ENCODE measurements around the gene FBXO30. TPM values are rescaled to one million over a fixed set of nuclear protein-coding genes. Genes with fewer than 3 reads are reported as not detected.

FBXO30 gene
- total and polyA plus RNA-seq, 9 of the 15 experiments (the other 6 are each of a cell fraction or from before 2014, with no cell fraction given): 3.6 to 12.8 (median 7.1) TPM

DNA sequence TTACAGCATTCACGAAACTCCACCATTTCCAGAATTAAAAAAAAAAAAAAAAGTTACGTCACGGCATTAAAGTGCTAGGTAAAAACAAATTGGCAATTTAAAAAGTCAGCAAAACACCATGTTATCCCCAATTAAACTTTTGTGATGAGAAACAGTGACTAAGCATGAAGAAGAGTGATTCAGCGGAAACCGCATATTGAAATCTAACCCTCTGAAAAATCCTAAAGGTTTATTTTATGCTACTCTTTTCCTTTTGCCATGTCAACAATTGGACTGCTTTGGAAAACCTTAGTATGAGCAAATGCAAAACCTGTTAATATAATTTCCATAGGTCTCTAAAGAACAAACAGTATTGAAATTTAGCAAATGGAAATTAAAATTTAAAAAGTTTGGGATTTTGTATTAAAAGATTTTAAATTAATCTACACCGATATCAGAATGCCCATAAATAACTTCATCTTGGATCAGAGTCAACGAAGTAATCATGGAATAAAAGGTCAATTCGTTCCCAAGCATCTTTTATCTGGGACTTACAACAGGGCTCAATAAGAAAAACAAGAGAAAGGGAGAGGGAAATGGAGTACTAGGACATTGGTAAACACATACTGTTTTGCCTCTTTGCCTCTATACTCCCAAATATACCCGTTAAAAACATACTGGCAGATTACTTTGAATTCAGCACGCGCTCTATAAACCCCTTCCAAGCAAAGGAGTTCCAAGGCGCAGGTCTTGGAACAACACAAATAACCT lies 1.1 kb downstream of the FBXO30 start (continued):
- TF ChIP-seq ZNF445 (CRISPR knock-in tag; IDR thresholded peaks at IDR 0.05; ENCODE audit: low read depth) (no peak), SRSF1 (IDR thresholded peaks at IDR 0.05; ENCODE audit: low read depth, low read length) (no peak), FIP1L1 (IDR thresholded peaks at IDR 0.05; ENCODE audit: low read depth, low read length, poor library complexity, severe bottlenecking) (no peak), MBD2 (IDR thresholded peaks at IDR 0.05; ENCODE audit: borderline replicate concordance, low read depth) (no peak), ZNF217 (CRISPR knock-in tag; IDR thresholded peaks at IDR 0.05) (no peak), KAT7 (CRISPR knock-in tag; IDR thresholded peaks at IDR 0.05; ENCODE audit: borderline replicate concordance) (no peak), CCNT2 (IDR thresholded peaks at IDR 0.05; ENCODE audit: borderline replicate concordance, extremely low read depth, insufficient read length, low read depth, low read length) (no peak), JUNB (CRISPR knock-in tag; conservative IDR thresholded peaks at IDR 0.05) (no peak), ZNF584 (CRISPR knock-in tag; IDR thresholded peaks at IDR 0.05; ENCODE audit: low read depth) (no peak), HMG20B (CRISPR knock-in tag; IDR thresholded peaks at IDR 0.05) (no peak), KDM1A (IDR thresholded peaks at IDR 0.05) (no peak; a peak in 1 of 4 replicates), ZNF785 (CRISPR knock-in tag; IDR thresholded peaks at IDR 0.05) (no peak), ZNF143 (CRISPR knock-in tag; IDR thresholded peaks at IDR 0.05) (no peak), CBFA2T3 (IDR thresholded peaks at IDR 0.05) (no peak), ZNF79 (CRISPR knock-in tag; IDR thresholded peaks at IDR 0.05; ENCODE audit: low read depth) (no peak)
- TF ChIP-seq, protein P1, sequence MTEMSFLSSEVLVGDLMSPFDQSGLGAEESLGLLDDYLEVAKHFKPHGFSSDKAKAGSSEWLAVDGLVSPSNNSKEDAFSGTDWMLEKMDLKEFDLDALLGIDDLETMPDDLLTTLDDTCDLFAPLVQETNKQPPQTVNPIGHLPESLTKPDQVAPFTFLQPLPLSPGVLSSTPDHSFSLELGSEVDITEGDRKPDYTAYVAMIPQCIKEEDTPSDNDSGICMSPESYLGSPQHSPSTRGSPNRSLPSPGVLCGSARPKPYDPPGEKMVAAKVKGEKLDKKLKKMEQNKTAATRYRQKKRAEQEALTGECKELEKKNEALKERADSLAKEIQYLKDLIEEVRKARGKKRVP (CRISPR knock-in tag; IDR thresholded peaks at IDR 0.05): peak; percentile 13; the same call in 1 of the 2 replicates
- TF ChIP-seq, protein P2, sequence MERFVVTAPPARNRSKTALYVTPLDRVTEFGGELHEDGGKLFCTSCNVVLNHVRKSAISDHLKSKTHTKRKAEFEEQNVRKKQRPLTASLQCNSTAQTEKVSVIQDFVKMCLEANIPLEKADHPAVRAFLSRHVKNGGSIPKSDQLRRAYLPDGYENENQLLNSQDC (CRISPR knock-in tag; IDR thresholded peaks at IDR 0.05): no peak
- TF ChIP-seq, protein P3, sequence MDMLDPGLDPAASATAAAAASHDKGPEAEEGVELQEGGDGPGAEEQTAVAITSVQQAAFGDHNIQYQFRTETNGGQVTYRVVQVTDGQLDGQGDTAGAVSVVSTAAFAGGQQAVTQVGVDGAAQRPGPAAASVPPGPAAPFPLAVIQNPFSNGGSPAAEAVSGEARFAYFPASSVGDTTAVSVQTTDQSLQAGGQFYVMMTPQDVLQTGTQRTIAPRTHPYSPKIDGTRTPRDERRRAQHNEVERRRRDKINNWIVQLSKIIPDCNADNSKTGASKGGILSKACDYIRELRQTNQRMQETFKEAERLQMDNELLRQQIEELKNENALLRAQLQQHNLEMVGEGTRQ (CRISPR knock-in tag; IDR thresholded peaks at IDR 0.05): no peak
- TF ChIP-seq, protein P4, sequence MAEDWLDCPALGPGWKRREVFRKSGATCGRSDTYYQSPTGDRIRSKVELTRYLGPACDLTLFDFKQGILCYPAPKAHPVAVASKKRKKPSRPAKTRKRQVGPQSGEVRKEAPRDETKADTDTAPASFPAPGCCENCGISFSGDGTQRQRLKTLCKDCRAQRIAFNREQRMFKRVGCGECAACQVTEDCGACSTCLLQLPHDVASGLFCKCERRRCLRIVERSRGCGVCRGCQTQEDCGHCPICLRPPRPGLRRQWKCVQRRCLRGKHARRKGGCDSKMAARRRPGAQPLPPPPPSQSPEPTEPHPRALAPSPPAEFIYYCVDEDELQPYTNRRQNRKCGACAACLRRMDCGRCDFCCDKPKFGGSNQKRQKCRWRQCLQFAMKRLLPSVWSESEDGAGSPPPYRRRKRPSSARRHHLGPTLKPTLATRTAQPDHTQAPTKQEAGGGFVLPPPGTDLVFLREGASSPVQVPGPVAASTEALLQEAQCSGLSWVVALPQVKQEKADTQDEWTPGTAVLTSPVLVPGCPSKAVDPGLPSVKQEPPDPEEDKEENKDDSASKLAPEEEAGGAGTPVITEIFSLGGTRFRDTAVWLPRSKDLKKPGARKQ (CRISPR knock-in tag; IDR thresholded peaks at IDR 0.05): no peak
- TF ChIP-seq, protein P5, sequence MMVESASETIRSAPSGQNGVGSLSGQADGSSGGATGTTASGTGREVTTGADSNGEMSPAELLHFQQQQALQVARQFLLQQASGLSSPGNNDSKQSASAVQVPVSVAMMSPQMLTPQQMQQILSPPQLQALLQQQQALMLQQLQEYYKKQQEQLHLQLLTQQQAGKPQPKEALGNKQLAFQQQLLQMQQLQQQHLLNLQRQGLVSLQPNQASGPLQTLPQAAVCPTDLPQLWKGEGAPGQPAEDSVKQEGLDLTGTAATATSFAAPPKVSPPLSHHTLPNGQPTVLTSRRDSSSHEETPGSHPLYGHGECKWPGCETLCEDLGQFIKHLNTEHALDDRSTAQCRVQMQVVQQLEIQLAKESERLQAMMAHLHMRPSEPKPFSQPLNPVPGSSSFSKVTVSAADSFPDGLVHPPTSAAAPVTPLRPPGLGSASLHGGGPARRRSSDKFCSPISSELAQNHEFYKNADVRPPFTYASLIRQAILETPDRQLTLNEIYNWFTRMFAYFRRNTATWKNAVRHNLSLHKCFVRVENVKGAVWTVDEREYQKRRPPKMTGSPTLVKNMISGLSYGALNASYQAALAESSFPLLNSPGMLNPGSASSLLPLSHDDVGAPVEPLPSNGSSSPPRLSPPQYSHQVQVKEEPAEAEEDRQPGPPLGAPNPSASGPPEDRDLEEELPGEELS (CRISPR knock-in tag; IDR thresholded peaks at IDR 0.05; ENCODE audit: borderline replicate concordance): no peak
- TF ChIP-seq, protein P6, sequence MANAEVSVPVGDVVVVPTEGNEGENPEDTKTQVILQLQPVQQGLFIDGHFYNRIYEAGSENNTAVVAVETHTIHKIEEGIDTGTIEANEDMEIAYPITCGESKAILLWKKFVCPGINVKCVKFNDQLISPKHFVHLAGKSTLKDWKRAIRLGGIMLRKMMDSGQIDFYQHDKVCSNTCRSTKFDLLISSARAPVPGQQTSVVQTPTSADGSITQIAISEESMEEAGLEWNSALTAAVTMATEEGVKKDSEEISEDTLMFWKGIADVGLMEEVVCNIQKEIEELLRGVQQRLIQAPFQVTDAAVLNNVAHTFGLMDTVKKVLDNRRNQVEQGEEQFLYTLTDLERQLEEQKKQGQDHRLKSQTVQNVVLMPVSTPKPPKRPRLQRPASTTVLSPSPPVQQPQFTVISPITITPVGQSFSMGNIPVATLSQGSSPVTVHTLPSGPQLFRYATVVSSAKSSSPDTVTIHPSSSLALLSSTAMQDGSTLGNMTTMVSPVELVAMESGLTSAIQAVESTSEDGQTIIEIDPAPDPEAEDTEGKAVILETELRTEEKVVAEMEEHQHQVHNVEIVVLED (CRISPR knock-in tag; IDR thresholded peaks at IDR 0.05): no peak

Data from K562 (cell line).